NB4 (cell line): ENCODE data around the gene ITGAV.

Experiments used
- CTCF ChIP-seq: IDR thresholded peaks from one replicate; pipeline ENCODE4 v1.5.1; 2012; ENCODE audit warnings: low read depth, low read length
- POLR2A ChIP-seq: IDR thresholded peaks from 2 replicates; pipeline ENCODE4 v1.6.1; 2011; ENCODE audit warnings: mild to moderate bottlenecking; ENCODE audit not compliant: insufficient read length; ENCODE audit errors: extremely low read depth

GRCh38 chr2:186693446-186693832 is 103.6 kb downstream of the ITGAV start:
- TF ChIP-seq CTCF = no peak
- no peak for TF ChIP-seq POLR2A
